ENCODE data around the gene RPL28.
A peak's percentile ranks its signal among the peaks of the same experiment; 100 is the strongest.

The RPL28 gene

DNA sequence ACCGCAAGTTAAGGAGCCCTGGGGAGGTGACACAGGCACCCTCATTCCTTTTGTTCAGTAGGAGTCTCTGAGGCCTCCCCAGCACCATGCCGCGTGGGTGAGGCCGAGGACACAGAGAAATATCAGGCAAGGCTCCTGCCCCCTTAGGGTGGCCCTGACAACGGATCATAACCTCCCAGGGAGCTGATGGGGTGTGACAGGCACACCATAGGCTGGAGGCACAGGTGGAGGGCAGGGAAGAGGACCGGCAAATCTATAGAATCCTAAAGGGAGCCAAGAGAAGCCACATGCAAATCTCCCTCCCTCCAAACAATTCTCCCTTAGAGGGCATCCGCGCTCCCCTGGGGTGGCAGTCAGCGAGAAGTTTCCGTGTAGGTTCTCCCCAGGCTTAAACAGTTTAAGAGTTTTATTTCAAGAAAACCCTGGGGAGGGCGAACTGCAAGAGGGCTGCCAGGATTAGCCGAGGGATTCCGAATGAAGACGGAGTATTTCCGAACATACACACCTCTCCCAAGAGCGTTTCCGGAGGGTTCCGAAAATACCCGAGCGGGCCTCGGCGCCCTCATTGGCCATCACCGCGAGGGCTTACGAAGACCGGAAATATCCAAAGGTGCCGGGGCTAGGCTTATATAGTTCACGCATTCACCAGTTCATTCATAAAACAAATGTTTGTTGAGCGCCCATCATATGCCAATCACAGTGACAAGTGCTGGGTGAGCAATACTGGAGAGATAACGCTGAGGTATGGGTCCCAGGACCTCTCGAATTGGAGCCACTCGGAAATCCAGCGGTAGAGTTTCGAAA is 610 bp upstream of the RPL28 start:
- H3K9me3 ChIP-seq (ENCODE audit: control insufficient read depth, low read length) = no peaks in the 10 kb centered on the region
- peaks cover 12% of the 10 kb centered on the region for H3K27me3 ChIP-seq (ENCODE audit: control insufficient read depth, insufficient read depth, low read length, poor library complexity, severe bottlenecking)
- WGBS, 2 experiments = 8% methylated on average over 34 of the region's 34 CpGs
- H3K4me3 ChIP-seq (ENCODE audit: insufficient read depth, low read depth, low read length) = peak overlapping the region; percentile 83
- H3K4me1 ChIP-seq (ENCODE audit: control insufficient read depth, insufficient read depth, low read length) = peaks cover 32% of the 10 kb centered on the region
- peaks cover 32% of the 10 kb centered on the region for H3K36me3 ChIP-seq (ENCODE audit: control insufficient read depth, insufficient read depth, low read length)
- peak overlapping the region; percentile 68 for H3K27ac ChIP-seq (ENCODE audit: insufficient read depth, low read depth, low read length, poor library complexity, severe bottlenecking)

DNA sequence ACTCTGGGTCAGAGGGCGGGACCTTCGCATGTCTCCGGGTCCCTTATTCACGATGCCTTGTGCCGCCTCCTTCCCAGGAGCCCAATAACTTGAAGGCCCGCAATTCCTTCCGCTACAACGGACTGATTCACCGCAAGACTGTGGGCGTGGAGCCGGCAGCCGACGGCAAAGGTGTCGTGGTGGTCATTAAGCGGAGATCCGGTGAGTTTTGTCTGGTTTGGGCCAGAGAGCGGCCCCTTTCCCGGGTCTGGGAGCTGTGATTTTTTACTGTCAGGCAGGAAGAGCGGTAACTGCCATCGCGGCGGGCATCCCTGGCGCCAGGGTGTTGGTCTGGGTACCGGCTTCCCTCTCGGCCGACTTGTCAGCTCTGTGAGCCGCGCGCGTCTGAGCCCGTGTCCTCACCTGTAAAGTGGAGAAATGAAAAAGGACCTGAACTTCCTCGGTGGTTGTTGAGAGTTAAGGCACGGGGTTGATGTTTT is 800 bp downstream of the RPL28 start:
- H3K27ac ChIP-seq (ENCODE audit: insufficient read depth, low read depth, low read length, poor library complexity, severe bottlenecking) = no peak overlapping the region
- H3K9me3 ChIP-seq (ENCODE audit: control insufficient read depth, low read length) = no peaks in the 10 kb centered on the region
- H3K36me3 ChIP-seq (ENCODE audit: control insufficient read depth, insufficient read depth, low read length) = peaks cover 32% of the 10 kb centered on the region
- H3K27me3 ChIP-seq (ENCODE audit: control insufficient read depth, insufficient read depth, low read length, poor library complexity, severe bottlenecking) = peaks cover 12% of the 10 kb centered on the region
- WGBS, 2 experiments = 9% methylated on average over 33 of the region's 33 CpGs
- peaks cover 32% of the 10 kb centered on the region for H3K4me1 ChIP-seq (ENCODE audit: control insufficient read depth, insufficient read depth, low read length)
- H3K4me3 ChIP-seq (ENCODE audit: insufficient read depth, low read depth, low read length) = peak overlapping the region; percentile 83

DNA sequence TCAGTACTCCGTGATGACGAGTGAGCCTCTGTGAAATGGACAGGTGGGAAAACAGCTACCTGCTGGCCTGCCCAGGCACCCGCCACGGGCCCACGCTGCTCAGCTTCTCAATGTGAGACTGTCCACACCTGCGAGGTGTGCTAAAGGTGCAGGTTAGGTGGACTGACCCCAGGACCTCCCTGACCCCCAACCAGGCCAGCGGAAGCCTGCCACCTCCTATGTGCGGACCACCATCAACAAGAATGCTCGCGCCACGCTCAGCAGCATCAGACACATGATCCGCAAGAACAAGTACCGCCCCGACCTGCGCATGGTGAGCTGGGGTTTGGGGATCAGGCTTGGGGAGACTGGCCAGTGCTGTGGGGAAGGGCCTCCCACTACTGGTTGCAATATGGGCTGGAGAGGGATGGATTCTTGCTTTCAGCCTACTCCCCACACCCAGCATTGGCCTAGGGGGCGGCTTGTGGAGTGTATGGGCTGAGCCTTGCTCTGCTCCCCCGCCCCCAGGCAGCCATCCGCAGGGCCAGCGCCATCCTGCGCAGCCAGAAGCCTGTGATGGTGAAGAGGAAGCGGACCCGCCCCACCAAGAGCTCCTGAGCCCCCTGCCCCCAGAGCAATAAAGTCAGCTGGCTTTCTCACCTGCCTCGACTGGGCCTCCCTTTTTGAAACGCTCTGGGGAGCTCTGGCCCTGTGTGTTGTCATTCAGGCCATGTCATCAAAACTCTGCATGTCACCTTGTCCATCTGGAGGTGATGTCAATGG is 2.2 kb downstream of the RPL28 start:
- H3K4me1 ChIP-seq (ENCODE audit: control insufficient read depth, insufficient read depth, low read length) = peaks cover 43% of the 10 kb centered on the region
- peaks cover 5% of the 10 kb centered on the region for H3K27me3 ChIP-seq (ENCODE audit: control insufficient read depth, insufficient read depth, low read length, poor library complexity, severe bottlenecking)
- no peaks in the 10 kb centered on the region for H3K9me3 ChIP-seq (ENCODE audit: control insufficient read depth, low read length)
- 93 to 94% methylated on average over 24 of the region's 24 CpGs for WGBS, 2 experiments
- no peak overlapping the region for H3K4me3 ChIP-seq (ENCODE audit: insufficient read depth, low read depth, low read length)
- H3K36me3 ChIP-seq (ENCODE audit: control insufficient read depth, insufficient read depth, low read length) = peaks cover 32% of the 10 kb centered on the region
- H3K27ac ChIP-seq (ENCODE audit: insufficient read depth, low read depth, low read length, poor library complexity, severe bottlenecking) = no peak overlapping the region

DNA sequence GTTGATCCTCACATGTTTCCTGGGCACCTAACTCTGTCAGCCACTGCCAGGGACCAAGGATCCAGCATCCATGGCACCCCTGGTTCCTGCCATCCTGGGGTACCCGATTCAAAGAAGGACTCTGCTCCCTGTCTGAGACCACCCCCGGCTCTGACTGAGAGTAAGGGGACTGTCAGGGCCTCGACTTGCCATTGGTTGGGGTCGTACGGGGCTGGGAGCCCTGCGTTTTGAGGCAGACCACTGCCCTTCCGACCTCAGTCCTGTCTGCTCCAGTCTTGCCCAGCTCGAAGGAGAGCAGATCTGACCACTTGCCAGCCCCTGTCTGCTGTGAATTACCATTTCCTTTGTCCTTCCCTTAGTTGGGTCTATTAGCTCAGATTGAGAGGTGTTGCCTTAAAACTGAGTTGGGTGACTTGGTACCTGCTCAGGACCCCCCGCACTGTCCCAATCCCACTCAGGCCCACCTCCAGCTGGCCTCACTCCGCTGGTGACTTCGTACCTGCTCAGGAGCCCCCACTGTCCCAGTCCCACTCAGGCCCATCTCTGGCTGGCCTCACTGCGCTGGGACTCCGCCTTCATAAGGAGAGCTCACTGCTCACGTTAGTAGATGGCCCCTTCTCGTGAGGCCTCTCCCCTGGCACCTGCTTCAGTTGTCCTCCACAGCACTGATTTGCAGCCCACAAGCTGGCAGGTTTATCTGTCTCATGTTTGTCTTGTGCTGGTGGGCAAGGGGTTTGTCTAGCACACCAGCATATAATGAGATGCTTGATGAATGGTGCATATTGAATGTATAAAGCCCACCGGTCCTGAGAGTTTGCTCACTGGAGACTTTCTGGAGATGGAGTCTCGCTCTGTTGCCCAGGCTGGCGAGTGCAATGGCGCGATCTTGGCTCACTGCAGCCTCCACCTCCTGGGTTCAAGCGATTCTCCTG is 3.9 kb downstream of the RPL28 start:
- WGBS, 2 experiments = 82 to 85% methylated on average over 21 of the region's 21 CpGs
- Histone ChIP-seq H3K4me1 (ENCODE audit: control insufficient read depth, insufficient read depth, low read length) (peaks cover 46% of the 10 kb centered on the region), H3K4me3 (ENCODE audit: insufficient read depth, low read depth, low read length) (no peak overlapping the region), H3K27ac (ENCODE audit: insufficient read depth, low read depth, low read length, poor library complexity, severe bottlenecking) (no peak overlapping the region), H3K27me3 (ENCODE audit: control insufficient read depth, insufficient read depth, low read length, poor library complexity, severe bottlenecking) (no peaks in the 10 kb centered on the region), H3K36me3 (ENCODE audit: control insufficient read depth, insufficient read depth, low read length) (peaks cover 32% of the 10 kb centered on the region), H3K9me3 (ENCODE audit: control insufficient read depth, low read length) (no peaks in the 10 kb centered on the region)

DNA sequence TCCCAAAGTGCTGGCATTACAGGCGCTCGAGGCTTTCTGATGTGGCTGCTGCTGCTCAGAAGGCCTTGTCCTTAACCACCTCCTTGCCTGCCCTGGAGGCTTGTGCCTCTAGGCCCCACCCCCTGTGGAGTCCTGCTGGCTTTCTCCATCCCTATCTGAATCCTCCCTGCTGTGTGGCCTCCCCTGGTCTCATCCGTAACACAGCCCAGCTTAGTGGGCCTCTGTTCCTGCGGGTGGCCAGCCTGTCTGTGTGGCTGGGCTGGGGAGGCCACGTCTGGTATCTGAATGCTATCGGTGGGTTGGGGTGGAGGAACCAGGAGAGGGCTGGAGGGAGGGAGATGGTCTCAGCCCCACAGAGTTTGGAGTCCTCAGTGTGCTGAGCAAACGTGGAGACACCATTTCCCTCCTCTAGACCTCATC is 4.7 kb downstream of the RPL28 start:
- no peak overlapping the region for H3K27ac ChIP-seq (ENCODE audit: insufficient read depth, low read depth, low read length, poor library complexity, severe bottlenecking)

DNA sequence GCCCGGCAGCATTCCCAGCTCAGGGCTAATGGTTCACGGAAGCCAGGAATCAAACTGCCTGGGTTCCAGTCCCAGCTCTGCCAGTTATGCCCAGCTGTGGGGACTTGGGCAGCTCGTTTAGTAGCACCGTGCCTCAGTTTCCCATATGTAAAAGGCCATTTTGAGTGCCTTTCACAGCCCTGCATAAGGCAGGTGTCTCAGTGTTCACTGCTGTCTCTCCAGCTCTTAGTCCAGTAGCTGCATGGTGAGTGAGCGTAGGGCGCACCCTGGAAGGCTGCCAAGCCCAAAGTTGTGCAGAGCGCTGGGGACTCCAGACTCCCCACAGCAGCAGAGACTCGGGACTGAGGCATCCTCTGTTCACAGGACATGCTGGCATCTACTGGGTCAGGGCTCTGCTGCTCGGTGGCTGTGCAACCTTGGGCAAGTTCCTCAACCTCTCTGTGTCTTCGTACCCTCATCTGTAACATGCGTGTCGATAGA is 5.5 kb downstream of the RPL28 start:
- Histone ChIP-seq H3K4me1 (ENCODE audit: control insufficient read depth, insufficient read depth, low read length) (peaks cover 46% of the 10 kb centered on the region), H3K27me3 (ENCODE audit: control insufficient read depth, insufficient read depth, low read length, poor library complexity, severe bottlenecking) (no peaks in the 10 kb centered on the region), H3K9me3 (ENCODE audit: control insufficient read depth, low read length) (no peaks in the 10 kb centered on the region), H3K4me3 (ENCODE audit: insufficient read depth, low read depth, low read length) (no peak overlapping the region), H3K36me3 (ENCODE audit: control insufficient read depth, insufficient read depth, low read length) (peaks cover 32% of the 10 kb centered on the region), H3K27ac (ENCODE audit: insufficient read depth, low read depth, low read length, poor library complexity, severe bottlenecking) (no peak overlapping the region)
- WGBS, 2 experiments = 90 to 92% methylated on average over 12 of the region's 12 CpGs

More for the DNA sequence above, 4.7 kb downstream of the RPL28 start:
- Histone ChIP-seq H3K27me3 (ENCODE audit: control insufficient read depth, insufficient read depth, low read length, poor library complexity, severe bottlenecking) (no peaks in the 10 kb centered on the region), H3K4me3 (ENCODE audit: insufficient read depth, low read depth, low read length) (no peak overlapping the region), H3K9me3 (ENCODE audit: control insufficient read depth, low read length) (no peaks in the 10 kb centered on the region), H3K36me3 (ENCODE audit: control insufficient read depth, insufficient read depth, low read length) (peaks cover 32% of the 10 kb centered on the region), H3K4me1 (ENCODE audit: control insufficient read depth, insufficient read depth, low read length) (peaks cover 46% of the 10 kb centered on the region)
- 65 to 69% methylated on average over 7 of the region's 7 CpGs for WGBS, 2 experiments

DNA sequence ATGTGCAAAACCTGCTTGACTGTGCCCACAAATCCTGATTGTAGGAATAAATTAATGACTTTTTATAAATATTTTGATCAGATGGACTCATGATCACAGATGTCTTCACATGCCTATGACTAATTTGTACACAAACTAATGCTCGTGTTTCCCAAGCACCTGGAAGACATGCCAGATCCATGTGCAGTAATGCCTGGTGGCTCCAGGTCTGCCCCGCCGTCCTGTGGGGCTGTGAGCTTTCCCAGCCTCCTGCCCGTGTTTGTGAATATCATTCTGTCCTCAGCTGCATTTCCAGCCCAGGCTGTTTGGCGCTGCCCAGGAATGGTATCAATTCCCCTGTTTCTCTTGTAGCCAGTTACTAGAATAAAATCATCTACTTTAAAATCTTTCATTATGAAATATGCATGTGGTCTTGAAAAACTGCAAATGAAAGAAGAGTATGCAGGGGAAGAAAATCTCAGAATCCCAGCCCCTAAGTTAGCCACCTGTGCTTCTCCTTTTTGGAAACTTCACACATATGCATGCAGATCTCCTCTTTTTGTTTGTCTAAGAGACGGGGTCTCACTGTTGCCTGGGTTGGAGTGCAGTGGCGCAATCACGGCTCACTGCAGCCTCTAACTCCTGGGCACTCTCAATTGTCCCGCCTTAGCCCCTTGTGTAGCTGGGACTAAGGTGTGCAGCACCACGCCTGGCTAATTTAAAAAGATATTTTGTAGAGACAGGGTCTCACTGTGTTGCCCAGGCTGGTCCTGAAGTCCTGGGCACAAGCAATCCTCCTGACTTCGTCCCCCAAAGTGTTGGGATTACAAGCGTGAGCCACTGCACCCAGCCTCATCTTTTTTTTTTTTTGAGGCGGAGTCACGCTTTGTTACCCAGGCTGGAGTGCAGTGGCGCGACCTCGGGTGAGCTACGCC is 6.2 kb downstream of the RPL28 start:
- Histone ChIP-seq H3K27me3 (ENCODE audit: control insufficient read depth, insufficient read depth, low read length, poor library complexity, severe bottlenecking) (no peaks in the 10 kb centered on the region), H3K4me1 (ENCODE audit: control insufficient read depth, insufficient read depth, low read length) (peaks cover 41% of the 10 kb centered on the region), H3K9me3 (ENCODE audit: control insufficient read depth, low read length) (no peaks in the 10 kb centered on the region), H3K27ac (ENCODE audit: insufficient read depth, low read depth, low read length, poor library complexity, severe bottlenecking) (peak overlapping the region; percentile 36), H3K36me3 (ENCODE audit: control insufficient read depth, insufficient read depth, low read length) (peaks cover 31% of the 10 kb centered on the region), H3K4me3 (ENCODE audit: insufficient read depth, low read depth, low read length) (no peak overlapping the region)
- WGBS, 2 experiments = 46 to 49% methylated on average over 18 of the region's 18 CpGs

DNA sequence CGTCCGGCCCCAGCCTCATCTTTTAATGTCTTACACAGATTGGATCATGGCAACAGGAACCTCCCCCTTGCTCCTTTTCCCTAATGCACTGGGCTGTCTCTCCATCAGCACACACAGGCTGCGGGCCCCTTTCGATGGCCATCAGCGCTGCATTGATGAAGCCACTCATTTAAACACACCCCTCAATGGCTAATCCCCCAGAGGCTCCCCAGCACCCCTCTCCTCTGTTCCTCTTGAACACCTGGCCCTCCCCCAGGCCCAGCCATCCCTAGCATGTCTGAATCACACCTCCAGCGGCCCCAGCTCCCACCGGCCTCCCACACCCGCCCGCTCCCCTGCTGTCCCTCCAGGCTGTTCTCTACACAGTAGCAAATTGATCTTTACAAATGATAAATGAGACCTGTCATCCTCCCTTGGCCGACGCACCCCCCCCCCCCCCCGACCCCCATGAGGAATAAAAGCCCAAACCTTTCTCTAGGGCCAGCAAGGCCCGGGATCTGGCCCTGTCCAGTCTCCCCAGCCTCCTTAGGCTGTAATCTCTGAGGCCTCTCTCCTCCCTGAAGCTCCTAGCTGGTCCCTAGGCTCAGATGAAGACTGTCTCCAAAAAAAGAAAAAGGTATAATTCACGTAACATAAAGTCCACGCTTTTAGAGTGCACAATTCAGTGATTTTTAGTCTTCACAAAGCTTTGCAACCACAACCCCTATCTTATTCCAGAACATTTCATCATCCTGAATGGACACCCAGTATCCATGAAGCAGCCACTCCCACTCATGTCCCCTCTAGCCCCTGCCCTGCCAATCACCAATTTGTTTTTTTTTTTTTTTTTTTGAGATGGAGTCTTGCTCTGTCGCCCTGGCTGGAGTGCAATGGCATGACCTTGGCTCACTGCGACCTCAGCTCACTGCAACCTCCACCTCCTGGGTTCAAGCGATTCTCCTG is 7.4 kb downstream of the RPL28 start:
- H3K4me3 ChIP-seq (ENCODE audit: insufficient read depth, low read depth, low read length) = no peak overlapping the region
- 28% methylated on average over 18 of the region's 18 CpGs for WGBS, 2 experiments
- H3K9me3 ChIP-seq (ENCODE audit: control insufficient read depth, low read length) = no peaks in the 10 kb centered on the region
- H3K27ac ChIP-seq (ENCODE audit: insufficient read depth, low read depth, low read length, poor library complexity, severe bottlenecking) = no peak overlapping the region
- H3K27me3 ChIP-seq (ENCODE audit: control insufficient read depth, insufficient read depth, low read length, poor library complexity, severe bottlenecking) = no peaks in the 10 kb centered on the region
- peaks cover 20% of the 10 kb centered on the region for H3K36me3 ChIP-seq (ENCODE audit: control insufficient read depth, insufficient read depth, low read length)
- peaks cover 30% of the 10 kb centered on the region for H3K4me1 ChIP-seq (ENCODE audit: control insufficient read depth, insufficient read depth, low read length)

All from ectodermal cell (in vitro differentiated cells).